GM21390 (cell line): ENCODE data around the gene RASSF3.
"Not testable (repeated sequence)": the region's sequence is repeated elsewhere in the genome, so short reads cannot be mapped to it uniquely, and the experiment has no call there.

ENCODE experiments used
- ATAC-seq: cut with Tn5 transposase; IDR thresholded peaks from one replicate; pipeline ENCODE4 v1.9.1; 2021; ENCODE audit not compliant: unreplicated experiment

The RASSF3 gene, protein sequence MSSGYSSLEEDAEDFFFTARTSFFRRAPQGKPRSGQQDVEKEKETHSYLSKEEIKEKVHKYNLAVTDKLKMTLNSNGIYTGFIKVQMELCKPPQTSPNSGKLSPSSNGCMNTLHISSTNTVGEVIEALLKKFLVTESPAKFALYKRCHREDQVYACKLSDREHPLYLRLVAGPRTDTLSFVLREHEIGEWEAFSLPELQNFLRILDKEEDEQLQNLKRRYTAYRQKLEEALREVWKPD

GRCh38 chr12:64610079-64610659, at the start of gene RASSF3:
Gene RASSF3 (plus strand): TSS chr12:64610495. CDS start chr12:64610633, 138 bp downstream.
- ATAC-seq: peak; percentile 55

DNA sequence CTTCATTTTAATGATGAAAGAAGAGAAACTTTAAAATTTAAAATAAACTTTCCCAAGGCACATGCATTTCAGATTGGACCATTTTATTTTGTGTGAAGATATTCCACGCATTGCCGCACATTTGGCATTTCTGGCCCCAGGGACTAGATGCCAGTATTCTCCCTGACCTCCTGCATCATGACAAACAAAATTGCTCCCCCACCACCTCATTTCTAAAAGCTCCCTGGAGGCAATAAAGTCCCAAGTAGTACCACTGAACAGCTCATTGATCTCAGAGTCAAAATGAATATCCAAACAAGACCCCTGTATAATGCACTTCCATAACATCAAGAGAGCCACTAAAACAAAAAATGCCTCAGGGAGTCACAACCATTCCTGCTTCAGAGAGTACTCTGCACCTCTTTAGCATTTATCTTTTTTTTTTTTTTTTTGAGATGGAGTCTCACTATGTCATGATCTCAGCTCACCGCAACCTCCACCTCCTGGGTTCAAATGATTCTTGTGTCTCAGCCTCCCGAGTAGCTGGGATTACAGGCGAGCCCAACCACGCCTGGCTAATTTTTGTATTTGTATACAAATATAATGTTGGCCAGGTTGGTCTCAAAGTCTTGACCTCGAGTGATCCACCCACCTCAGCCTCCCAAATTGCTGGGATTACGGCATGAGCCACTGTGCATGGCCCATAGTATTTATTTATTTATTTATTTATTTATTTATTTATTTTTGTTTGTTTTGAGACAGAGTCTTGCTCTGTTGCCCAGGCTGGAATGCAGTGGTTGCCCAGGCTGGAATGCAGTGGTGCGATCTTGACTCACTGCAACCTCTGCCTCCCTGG, 48.8 kb upstream of the RASSF3 start:
- no peak for ATAC-seq

GRCh38 chr12:64566122-64566521, 44.2 kb upstream of the RASSF3 start:
- no peak for ATAC-seq

DNA sequence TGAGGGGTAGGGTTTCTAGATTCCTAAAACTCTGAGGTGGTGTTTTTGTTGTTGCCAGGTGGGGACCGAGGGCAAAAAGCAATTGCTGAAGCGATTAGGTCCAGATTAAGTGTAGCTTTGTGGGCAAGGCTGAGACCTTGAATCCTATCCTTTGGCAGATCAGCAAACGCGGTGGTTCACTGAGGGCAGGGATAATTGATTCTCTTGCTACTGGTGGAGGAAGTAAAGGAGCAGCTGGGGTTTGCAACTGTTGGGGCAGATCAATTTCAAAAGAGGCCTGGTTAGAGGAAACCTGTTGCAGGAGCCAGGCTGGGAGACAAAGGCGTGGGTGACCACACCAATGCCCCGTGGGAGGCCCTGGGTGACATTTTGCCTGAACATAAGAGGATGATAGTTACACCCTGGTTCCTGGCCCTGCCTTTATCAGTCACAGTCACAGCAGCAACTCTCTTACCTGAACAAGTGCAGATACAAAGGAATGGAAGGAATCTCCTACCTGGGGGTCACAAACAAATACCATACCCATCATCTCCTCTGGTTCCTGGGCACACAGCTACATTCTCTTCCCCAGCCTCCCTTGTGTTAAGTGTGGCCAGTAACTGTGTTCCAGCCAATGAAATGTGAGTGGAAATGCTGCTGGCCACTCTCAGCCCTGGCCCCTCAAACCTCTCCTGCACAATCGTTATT, 43.3 kb upstream of the RASSF3 start:
- ATAC-seq: no peak

DNA sequence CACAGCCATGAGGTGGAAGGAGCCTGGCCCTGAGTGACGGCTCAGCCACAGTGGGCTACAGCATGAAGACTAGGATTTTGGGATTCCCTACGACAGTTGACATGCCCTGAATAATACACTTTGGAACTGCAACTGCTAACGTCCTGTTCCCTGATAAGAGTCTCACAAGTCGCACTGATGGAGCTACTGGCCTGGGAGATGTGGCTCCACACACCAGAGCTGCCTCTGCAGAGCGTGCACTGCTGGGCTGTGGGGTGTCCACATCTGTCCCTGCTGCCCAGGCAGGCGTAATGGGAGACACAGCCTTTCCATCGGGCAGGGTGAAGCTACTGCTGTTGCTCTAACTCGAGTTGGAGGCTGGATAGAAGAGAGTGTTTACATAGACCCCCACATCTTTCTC, 42.7 kb upstream of the RASSF3 start:
- no peak for ATAC-seq

- ATAC-seq: no peak
These were observed 42.0 kb upstream of the RASSF3 start for GRCh38 chr12:64568298-64568697.

DNA sequence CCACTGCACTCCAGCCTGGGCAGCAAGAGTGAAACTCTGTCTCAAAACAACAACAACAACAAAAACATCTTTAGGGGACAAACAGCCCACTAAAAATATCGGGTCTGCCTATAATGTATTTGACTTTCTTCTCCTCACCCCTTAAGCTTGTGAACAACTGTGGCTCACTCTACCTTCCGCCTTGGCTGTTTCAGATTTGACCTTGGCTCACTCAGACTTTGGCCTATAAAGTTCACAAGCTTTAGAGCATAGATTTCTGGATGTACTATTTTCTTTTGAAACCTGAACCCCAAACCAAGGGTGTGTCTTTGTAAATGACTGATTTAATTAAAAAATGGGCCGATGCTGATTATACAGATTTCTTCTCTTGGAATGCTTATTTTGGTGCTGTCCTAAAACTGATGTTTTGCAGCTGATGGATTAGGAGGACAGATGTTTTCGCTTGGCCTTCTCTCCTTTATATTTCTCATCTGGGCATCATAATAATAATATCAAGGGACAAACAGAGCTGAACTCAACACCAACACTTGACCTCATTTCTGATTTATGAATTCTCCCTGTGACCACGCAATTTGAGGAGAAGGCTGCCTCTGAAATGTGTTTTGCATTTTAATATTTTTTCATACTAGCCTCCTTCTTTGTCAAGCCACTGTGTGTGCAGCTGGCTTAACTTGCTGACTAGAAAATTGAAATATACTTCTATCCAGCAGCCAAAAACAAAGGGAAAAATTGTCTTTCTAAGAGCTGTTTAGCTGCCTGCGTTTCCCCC, 40.2 kb upstream of the RASSF3 start:
- no peak for ATAC-seq

DNA sequence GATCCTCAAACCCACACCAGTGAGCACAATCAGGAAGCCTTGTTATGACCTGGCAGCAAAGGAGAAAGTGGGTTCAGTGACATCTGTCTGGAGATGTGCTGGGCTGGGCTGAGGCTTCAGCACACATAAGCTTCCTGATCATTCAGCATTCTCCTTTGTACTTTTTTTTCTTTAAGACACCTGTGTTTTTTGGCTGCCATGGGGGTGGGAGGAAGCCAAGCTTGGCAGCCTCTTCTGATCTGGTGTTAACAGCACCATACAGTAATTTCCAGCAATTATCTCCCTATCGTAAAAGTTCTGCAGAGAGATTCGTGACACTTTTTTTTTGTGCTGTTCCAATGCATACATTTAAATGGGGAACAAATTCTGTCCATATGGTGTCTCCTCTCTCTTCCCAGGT, 38.9 kb upstream of the RASSF3 start:
- no peak for ATAC-seq

- ATAC-seq: no peak
These were observed 38.1 kb upstream of the RASSF3 start for GRCh38 chr12:64572241-64572640.

DNA sequence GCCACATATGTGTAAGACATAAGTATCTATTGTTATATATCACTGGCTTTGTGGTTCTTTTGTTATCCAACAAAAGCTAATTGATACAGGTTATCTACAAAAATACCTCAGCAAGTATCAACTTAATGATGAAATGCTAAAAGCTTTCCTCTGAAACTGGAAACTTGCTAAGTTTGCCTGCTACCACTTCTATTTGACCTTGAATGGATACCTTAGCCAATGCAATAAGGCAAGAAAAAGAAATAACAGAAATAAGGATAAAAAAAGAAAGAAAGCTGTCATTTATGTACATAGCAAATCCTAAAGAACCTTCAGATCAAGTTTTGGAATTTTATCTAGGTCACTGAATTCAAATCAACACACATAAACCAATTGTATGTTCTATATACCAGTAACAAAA, 35.5 kb upstream of the RASSF3 start:
- ATAC-seq: no peak

DNA sequence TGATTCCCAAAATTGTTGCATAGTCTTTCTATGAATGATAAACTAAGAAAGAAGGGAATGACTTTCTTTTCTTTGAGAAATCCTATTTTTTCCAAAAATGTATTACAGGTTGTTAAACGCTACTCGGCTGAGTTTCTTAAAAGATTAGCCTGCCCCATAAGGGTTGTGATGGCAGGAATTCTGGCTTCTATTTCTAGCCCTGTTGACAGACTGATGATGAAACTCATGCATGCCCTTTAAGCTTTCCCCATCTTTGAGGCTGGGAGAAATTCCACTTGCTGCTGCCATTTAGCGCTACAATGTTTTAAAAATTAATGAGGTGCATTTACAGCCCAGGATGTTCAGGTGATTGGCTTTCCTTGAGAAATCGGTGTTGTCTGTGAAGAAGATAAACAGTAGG, 33.2 kb upstream of the RASSF3 start:
- ATAC-seq: no peak

- ATAC-seq: no peak
These were observed 31.7 kb upstream of the RASSF3 start for GRCh38 chr12:64578566-64578965.

GRCh38 chr12:64580681-64581080, 29.6 kb upstream of the RASSF3 start:
- no peak for ATAC-seq

DNA sequence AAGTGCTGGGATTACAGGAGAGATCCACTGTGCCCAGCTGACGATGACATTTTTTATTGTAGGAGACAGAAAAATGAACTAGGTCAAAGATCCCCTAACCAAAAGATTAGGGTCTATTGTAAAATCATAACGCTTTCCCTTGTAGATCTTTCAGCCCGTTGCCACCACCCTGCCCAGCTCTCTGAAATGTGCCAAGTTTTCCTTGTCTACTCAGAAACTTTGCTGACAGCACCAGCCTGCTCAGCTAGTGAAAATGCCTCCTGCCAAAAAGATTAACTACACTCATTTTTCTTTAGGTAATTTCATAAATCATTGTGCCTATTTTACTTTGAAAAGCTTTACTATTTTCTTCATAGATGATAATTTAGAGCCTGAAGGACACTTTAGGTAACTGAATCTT, 28.2 kb upstream of the RASSF3 start:
- ATAC-seq: no peak

GRCh38 chr12:64582862-64583261, 27.4 kb upstream of the RASSF3 start:
- no peak for ATAC-seq

DNA sequence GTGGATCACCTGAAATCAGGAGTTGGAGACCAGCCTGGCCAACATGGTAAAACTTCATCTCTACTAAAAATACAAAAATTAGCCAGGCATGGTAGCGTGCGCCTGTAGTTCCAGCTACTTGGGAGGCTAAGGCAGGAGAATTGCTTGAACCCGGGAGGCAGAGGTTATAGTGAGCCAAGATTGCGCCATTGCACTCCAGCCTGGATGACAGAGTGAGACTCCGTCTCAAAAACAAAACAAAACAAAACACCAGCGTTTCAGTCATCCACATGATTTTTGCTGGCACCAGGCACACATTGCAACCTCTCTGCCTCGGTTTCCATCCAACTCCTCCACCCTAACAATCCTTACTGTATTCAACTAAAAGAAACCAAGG, 26.9 kb upstream of the RASSF3 start:
- not testable (repeated sequence) for ATAC-seq

- ATAC-seq: no peak
These were observed 26.4 kb upstream of the RASSF3 start for GRCh38 chr12:64583771-64584421.

GRCh38 chr12:64585104-64585503, 25.2 kb upstream of the RASSF3 start:
- ATAC-seq: no peak

GRCh38 chr12:64587447-64587846, 22.8 kb upstream of the RASSF3 start:
- no peak for ATAC-seq

DNA sequence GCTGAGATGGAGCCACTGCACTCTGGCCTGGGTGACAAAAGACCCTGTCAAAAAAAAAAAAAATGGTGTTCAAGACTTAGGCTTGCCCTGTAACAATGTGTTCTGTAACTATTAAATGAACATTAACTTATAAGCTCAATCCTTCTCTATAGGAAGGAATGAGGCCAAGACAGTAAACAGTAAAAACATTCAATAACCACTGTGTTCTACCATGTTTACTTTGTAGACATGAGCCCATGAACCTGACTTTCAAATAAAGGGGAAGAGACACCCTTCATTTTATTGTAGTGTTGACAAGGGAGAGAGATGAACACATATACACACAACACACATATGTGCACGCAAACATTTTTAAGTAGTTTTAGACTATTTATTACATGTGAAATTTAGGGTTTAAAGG, 20.1 kb upstream of the RASSF3 start:
- no peak for ATAC-seq
